ENCODE results near the gene FKBP7.

DNA sequence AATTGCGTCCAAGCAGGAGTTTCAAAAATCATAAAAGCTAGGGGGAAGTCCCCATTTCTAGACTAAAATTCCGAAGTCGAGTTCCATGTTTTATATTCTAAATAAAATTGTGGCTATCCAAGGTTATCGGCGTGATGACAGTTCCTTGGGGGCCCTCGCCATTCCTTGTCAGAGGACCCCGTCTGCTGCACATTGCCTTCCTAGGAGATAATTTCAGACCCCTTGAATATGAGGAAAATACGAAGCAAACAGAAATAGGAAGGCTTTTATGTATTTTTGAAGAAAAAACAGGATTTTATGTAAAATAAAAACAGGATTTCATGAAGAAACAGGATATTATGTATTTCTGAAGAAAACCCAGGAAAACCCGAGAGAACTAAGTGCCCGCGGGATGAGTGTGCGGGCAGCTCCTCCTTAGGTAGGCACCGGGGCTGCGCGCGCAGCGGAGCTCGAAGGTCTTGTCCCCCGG lies 1.4 kb upstream of the FKBP7 start:
- TF ChIP-seq, protein P1, sequence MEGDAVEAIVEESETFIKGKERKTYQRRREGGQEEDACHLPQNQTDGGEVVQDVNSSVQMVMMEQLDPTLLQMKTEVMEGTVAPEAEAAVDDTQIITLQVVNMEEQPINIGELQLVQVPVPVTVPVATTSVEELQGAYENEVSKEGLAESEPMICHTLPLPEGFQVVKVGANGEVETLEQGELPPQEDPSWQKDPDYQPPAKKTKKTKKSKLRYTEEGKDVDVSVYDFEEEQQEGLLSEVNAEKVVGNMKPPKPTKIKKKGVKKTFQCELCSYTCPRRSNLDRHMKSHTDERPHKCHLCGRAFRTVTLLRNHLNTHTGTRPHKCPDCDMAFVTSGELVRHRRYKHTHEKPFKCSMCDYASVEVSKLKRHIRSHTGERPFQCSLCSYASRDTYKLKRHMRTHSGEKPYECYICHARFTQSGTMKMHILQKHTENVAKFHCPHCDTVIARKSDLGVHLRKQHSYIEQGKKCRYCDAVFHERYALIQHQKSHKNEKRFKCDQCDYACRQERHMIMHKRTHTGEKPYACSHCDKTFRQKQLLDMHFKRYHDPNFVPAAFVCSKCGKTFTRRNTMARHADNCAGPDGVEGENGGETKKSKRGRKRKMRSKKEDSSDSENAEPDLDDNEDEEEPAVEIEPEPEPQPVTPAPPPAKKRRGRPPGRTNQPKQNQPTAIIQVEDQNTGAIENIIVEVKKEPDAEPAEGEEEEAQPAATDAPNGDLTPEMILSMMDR (conservative IDR thresholded peaks at IDR 0.05; ENCODE audit: low read length): no peak
- TF ChIP-seq EZH2phosphoT487 (IDR thresholded peaks at IDR 0.05; ENCODE audit: borderline replicate concordance, low read depth, low read length): no peak

Measured in OCI-LY7 (cell line).